Measurements from ENCODE around the gene FGF11. TPM values are rescaled to one million over a fixed set of nuclear protein-coding genes. Genes with fewer than 3 reads are reported as not detected.

FGF11 gene
- total and polyA plus RNA-seq, 4 donors: 0.47 to 3.5 (median 0.66) TPM

GRCh38 chr17:7442142-7442541 is 2.8 kb downstream of the FGF11 start:
- DNase-seq (no peak), ATAC-seq (ENCODE audit: insufficient read depth, low FRiP score) (no peak)
- H3K27ac ChIP-seq (ENCODE audit: low read depth in 1 of 2, low read length in 1 of 2): no peak overlapping the region
- 95 to 96% methylated on average over 2 of the region's 2 CpGs for WGBS, 2 donors
- H3K27me3 ChIP-seq (ENCODE audit: control insufficient read depth in 3 of 3, insufficient read depth in 3 of 3, low read length in 2 of 3): peaks cover 0 to 50% (median 44%) of the 10 kb centered on the region in 3 donors
- TF ChIP-seq CTCF (IDR thresholded peaks at IDR 0.05; ENCODE audit: control extremely low read depth, extremely low read depth): no peak
- no peak overlapping the region for H3K4me3 ChIP-seq
- H3K36me3 ChIP-seq (ENCODE audit: control insufficient read depth in 4 of 4, insufficient read depth in 4 of 4, low read length in 4 of 4): no peaks in the 10 kb centered on the region
- no peak overlapping the region for H3K9ac ChIP-seq (ENCODE audit: insufficient read depth in 1 of 2, low read length in 2 of 2)
- no peaks in the 10 kb centered on the region for H3K9me3 ChIP-seq (ENCODE audit: control insufficient read depth in 4 of 4, insufficient read depth in 3 of 4, low read length in 3 of 4)
- H3K4me1 ChIP-seq (ENCODE audit: control insufficient read depth in 5 of 5, insufficient read depth in 5 of 5, low read length in 5 of 5): peaks cover 0 to 31% (median 14%) of the 10 kb centered on the region in 5 donors

DNA sequence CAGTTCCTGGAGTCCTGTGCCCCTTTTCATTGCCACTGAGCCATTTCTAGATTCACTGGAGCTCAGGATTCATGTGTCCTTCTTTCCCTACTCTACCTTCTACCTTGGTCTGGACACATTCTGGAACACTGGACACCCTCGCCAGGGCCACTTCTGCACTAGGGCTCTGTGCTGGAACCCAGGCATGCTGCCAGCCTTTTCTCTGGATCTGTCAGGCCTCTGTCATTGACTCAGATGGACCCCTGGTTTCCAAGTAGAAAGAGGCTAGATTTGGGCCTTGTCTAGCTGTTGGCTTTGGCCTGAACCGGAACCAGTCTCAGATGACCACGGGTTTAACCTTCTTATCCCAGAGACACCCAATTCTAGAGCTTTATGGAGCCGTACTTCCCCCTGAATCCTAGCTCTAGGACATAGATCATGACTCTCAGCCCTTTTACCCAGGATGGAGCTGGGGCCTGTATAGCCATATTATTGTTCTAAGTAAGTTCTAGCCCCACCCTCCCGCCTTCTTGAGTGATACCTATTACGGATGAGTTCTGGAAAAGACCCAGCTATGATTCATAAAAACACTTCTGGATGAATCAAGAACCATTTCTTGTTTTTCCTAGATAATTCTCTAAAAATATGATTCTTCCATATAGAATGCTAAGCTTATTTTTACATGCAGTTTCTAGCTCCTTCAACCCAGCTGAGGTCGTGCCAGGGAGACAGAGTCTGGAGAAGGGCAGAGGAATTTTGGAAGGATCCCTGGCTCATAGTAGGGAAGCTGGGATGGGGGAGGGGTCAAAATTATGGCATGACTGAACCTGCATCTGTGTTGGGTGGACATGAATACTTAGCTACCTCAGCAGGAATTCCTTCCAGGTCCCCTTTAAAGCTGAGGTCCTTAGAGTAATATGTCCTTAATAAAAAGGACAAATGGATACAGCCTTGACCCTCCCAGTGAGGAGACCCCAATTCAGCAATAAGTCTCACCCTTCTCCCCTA is 4.5 kb downstream of the FGF11 start:
- ATAC-seq (ENCODE audit: insufficient read depth, low FRiP score) (no peak), DNase-seq (no peak)
- Histone ChIP-seq H3K4me3 (no peak overlapping the region), H3K27me3 (ENCODE audit: control insufficient read depth in 3 of 3, insufficient read depth in 3 of 3, low read length in 2 of 3) (peaks cover 0 to 48% (median 46%) of the 10 kb centered on the region in 3 donors), H3K4me1 (ENCODE audit: control insufficient read depth in 5 of 5, insufficient read depth in 5 of 5, low read length in 5 of 5) (peaks cover 0 to 20% (median 7%) of the 10 kb centered on the region in 5 donors), H3K9ac (ENCODE audit: insufficient read depth in 1 of 2, low read length in 2 of 2) (no peak overlapping the region), H3K27ac (ENCODE audit: low read depth in 1 of 2, low read length in 1 of 2) (no peak overlapping the region), H3K36me3 (ENCODE audit: control insufficient read depth in 4 of 4, insufficient read depth in 4 of 4, low read length in 4 of 4) (no peaks in the 10 kb centered on the region), H3K9me3 (ENCODE audit: control insufficient read depth in 4 of 4, insufficient read depth in 3 of 4, low read length in 3 of 4) (no peaks in the 10 kb centered on the region)
- WGBS, 2 donors: 82 to 87% methylated on average over 7 of the region's 7 CpGs
- TF ChIP-seq CTCF (IDR thresholded peaks at IDR 0.05; ENCODE audit: control extremely low read depth, extremely low read depth): no peak

GRCh38 chr17:7444682-7445618 is 5.6 kb downstream of the FGF11 start, which contains the start of gene CHRNB1:
CHRNB1 (plus strand) TSS chr17:7445061; CDS start chr17:7445128, 67 bp downstream.
- 3 to 8% methylated on average over 46 to 51 of the region's 51 CpGs for WGBS, 2 donors
- peak in 1 of 3 donors; percentile 59 for DNase-seq
- Histone ChIP-seq H3K4me1 (ENCODE audit: control insufficient read depth in 5 of 5, insufficient read depth in 5 of 5, low read length in 5 of 5) (peaks cover 0 to 15% (median 7%) of the 10 kb centered on the region in 5 donors), H3K27me3 (ENCODE audit: control insufficient read depth in 3 of 3, insufficient read depth in 3 of 3, low read length in 2 of 3) (peaks cover 0 to 44% (median 38%) of the 10 kb centered on the region in 3 donors), H3K9ac (ENCODE audit: insufficient read depth in 1 of 2, low read length in 2 of 2) (no peak within 1 kb of the TSS), H3K36me3 (ENCODE audit: control insufficient read depth in 4 of 4, insufficient read depth in 4 of 4, low read length in 4 of 4) (no peaks in the 10 kb centered on the region), H3K4me3 (no peak within 1 kb of the TSS), H3K27ac (ENCODE audit: low read depth in 1 of 2, low read length in 1 of 2) (peak within 1 kb of the TSS in 1 of 2 donors; percentile 37), H3K9me3 (ENCODE audit: control insufficient read depth in 4 of 4, insufficient read depth in 3 of 4, low read length in 3 of 4) (no peaks in the 10 kb centered on the region)
- no peak for TF ChIP-seq CTCF (IDR thresholded peaks at IDR 0.05; ENCODE audit: control extremely low read depth, extremely low read depth)
- peak; percentile 89 for ATAC-seq (ENCODE audit: insufficient read depth, low FRiP score)

Measured in lung (tissue), 12 donors.